Left ventricle myocardium inferior (tissue), 1 donor: ENCODE measurements around the gene HCFC1. TPM values are rescaled to one million over a fixed set of nuclear protein-coding genes. Genes with fewer than 3 reads are reported as not detected.

Experiments used
- DNase-seq: peaks from one replicate; pipeline ENCODE4 v3.0.0-alpha.2; 2020
- H3K27ac ChIP-seq: fragments of 200-600 bp; replicated peaks from 2 replicates; pipeline ENCODE4 v1.8.0; 2021
- H3K27me3 ChIP-seq: fragments of 200-600 bp; 2 replicates; pipeline ENCODE4 v1.8.0; 2021; ENCODE audit warnings: low read depth
- H3K36me3 ChIP-seq: fragments of 200-600 bp; 2 replicates; pipeline ENCODE4 v1.8.0; 2021
- H3K4me1 ChIP-seq: fragments of 200-600 bp; 2 replicates; pipeline ENCODE4 v1.8.0; 2021
- H3K4me3 ChIP-seq: fragments of 200-600 bp; 2 replicates; pipeline ENCODE4 v1.8.0; 2021; ENCODE audit warnings: mild to moderate bottlenecking, moderate library complexity
- H3K9me3 ChIP-seq: fragments of 200-600 bp; replicated peaks from 2 replicates; pipeline ENCODE4 v1.8.0; 2021
- CTCF ChIP-seq: fragments of 200-600 bp; IDR thresholded peaks from 2 replicates; pipeline ENCODE4 v1.8.0; 2021; ENCODE audit warnings: antibody characterized with exemption, mild to moderate bottlenecking, borderline replicate concordance
- intact Hi-C: fragments of 100-400 bp; cut with micrococcal nuclease; formaldehyde crosslinking; loops from one replicate; pipeline ENCODE4 v1.11.0; 2022
- total RNA-seq: library from RNA; stranded (reverse); fragmentation: NEBNext Ultra II Directional; extraction: Animal tissue kit (Norgen Biotek cat#: 25700); gene quantifications from one replicate; pipeline ENCODE4 v1.2.1, GENCODE V29; 2021
- donor health status: DM: no; HTN: yes; CAD: no; lungs with severe emphysema.

The HCFC1 gene
- total RNA-seq, 1 donor from 2014 or later = 28.4 TPM

DNA sequence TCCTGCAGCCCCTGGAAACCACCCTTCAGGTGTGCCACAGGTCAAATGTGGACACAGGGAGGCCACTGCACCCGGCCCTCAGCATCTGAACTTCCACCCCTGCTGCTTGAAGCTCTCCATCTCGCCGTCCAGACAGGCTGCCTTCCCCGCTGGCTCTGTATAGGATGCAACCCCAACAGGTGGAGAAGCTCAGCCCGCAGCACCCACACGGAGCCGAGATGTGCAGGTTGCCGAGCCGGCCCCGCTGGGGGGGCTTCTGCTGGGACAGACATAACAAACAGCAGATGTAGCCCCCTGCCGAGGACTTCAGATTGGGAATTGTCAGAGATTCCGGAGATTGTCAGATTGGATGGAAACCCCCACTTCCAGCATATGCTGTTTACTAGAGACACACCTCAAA is 21.5 kb upstream of the HCFC1 start:
- DNase-seq = no peak
- no peak overlapping the region for H3K27ac ChIP-seq
- no peak for TF ChIP-seq CTCF
- H3K9me3 ChIP-seq = no peaks in the 10 kb centered on the region
- H3K36me3 ChIP-seq = no peaks in the 10 kb centered on the region
- no peaks in the 10 kb centered on the region for H3K4me1 ChIP-seq
- no peak overlapping the region for H3K4me3 ChIP-seq
- intact Hi-C loops = no loop called here
- no peaks in the 10 kb centered on the region for H3K27me3 ChIP-seq

GRCh38 chrX:153992180-153992579 is 20.6 kb upstream of the HCFC1 start:
- H3K27ac ChIP-seq = no peak overlapping the region
- no peak overlapping the region for H3K4me3 ChIP-seq
- DNase-seq = no peak
- no peaks in the 10 kb centered on the region for H3K36me3 ChIP-seq
- H3K4me1 ChIP-seq = no peaks in the 10 kb centered on the region
- no peaks in the 10 kb centered on the region for H3K27me3 ChIP-seq
- intact Hi-C loops = no loop called here
- TF ChIP-seq CTCF = no peak
- H3K9me3 ChIP-seq = no peaks in the 10 kb centered on the region

GRCh38 chrX:153991013-153991580 is 19.5 kb upstream of the HCFC1 start:
- no peak overlapping the region for H3K27ac ChIP-seq
- H3K4me1 ChIP-seq = no peaks in the 10 kb centered on the region
- no peak for TF ChIP-seq CTCF
- DNase-seq = no peak
- no peaks in the 10 kb centered on the region for H3K27me3 ChIP-seq
- no peaks in the 10 kb centered on the region for H3K9me3 ChIP-seq
- intact Hi-C loops = no loop called here
- H3K36me3 ChIP-seq = no peaks in the 10 kb centered on the region
- H3K4me3 ChIP-seq = no peak overlapping the region

GRCh38 chrX:153989973-153990655 is 18.5 kb upstream of the HCFC1 start:
- Histone ChIP-seq H3K4me1 (no peaks in the 10 kb centered on the region), H3K9me3 (no peaks in the 10 kb centered on the region), H3K27me3 (no peaks in the 10 kb centered on the region), H3K4me3 (no peak overlapping the region), H3K27ac (no peak overlapping the region), H3K36me3 (no peaks in the 10 kb centered on the region)
- DNase-seq = no peak
- intact Hi-C loops = no loop called here
- TF ChIP-seq CTCF = no peak

DNA sequence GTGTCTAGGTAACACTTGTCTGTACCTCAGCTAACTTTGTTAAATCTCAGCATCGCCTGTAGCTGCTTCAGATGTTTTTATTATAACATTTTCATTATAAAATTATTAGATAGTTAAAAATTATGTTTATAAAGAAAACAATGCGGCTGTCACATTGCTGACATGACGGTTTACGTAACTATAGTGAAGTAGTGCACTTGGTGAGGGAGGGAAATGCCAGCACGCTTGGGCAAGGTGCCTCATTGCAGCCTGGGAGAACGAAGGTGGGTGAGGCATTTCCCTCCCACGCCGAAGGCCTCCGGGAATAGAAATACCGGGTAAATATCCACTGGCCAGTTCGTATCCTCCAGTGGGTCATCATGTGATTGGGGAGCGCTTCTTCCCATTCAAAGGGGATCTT is 16.9 kb upstream of the HCFC1 start:
- intact Hi-C loops = no loop called here
- TF ChIP-seq CTCF = no peak
- no peak for DNase-seq
- Histone ChIP-seq H3K36me3 (no peaks in the 10 kb centered on the region), H3K27me3 (no peaks in the 10 kb centered on the region), H3K4me3 (no peak overlapping the region), H3K9me3 (no peaks in the 10 kb centered on the region), H3K27ac (no peak overlapping the region), H3K4me1 (no peaks in the 10 kb centered on the region)
